ENCODE data around the gene MDM2. TPM values are rescaled to one million over a fixed set of nuclear protein-coding genes. Genes with fewer than 3 reads are reported as not detected.
A peak's percentile ranks its signal among the peaks of the same experiment; 100 is the strongest.

MDM2 gene
- total and polyA plus RNA-seq, 2 of the 13 experiments (the other 11 are each of a cell fraction or from before 2014, with no cell fraction given): 29.3 to 314 TPM

- TF ChIP-seq ZNF280B (CRISPR knock-in tag; IDR thresholded peaks at IDR 0.05; ENCODE audit: borderline replicate concordance) (no peak), MNT (IDR thresholded peaks at IDR 0.05) (0 out of 2 replicates have a peak, but pooled peaks have one; percentile 18), IRX3 (CRISPR knock-in tag; IDR thresholded peaks at IDR 0.05; ENCODE audit: borderline replicate concordance, low read depth) (0 out of 2 replicates have a peak, but pooled peaks have one; percentile 19), HNRNPUL1 (IDR thresholded peaks at IDR 0.05; ENCODE audit: low read depth, low read length) (no peak), NFATC3 (CRISPR knock-in tag; IDR thresholded peaks at IDR 0.05) (no peak), FOSL1 (CRISPR knock-in tag; IDR thresholded peaks at IDR 0.05; ENCODE audit: borderline replicate concordance) (no peak), HMG20B (CRISPR knock-in tag; conservative IDR thresholded peaks at IDR 0.05) (0 out of 2 replicates have a peak, but pooled peaks have one; percentile 28), ZBTB26 (CRISPR knock-in tag; IDR thresholded peaks at IDR 0.05; ENCODE audit: borderline replicate concordance) (no peak), ZNF318 (CRISPR knock-in tag; IDR thresholded peaks at IDR 0.05) (no peak; the same call in none of the 2 replicates), ELF3 (CRISPR knock-in tag; IDR thresholded peaks at IDR 0.05) (no peak; the same call in 1 of the 2 replicates), ZFP41 (CRISPR knock-in tag; IDR thresholded peaks at IDR 0.05; ENCODE audit: borderline replicate concordance) (no peak), ZSCAN12 (CRISPR knock-in tag; IDR thresholded peaks at IDR 0.05) (no peak), CCAR2 (optimal IDR thresholded peaks at IDR 0.05; ENCODE audit: low read depth, low read length) (no peak), ZNF766 (CRISPR knock-in tag; IDR thresholded peaks at IDR 0.05; ENCODE audit: borderline replicate concordance) (no peak), SOX5 (CRISPR knock-in tag; IDR thresholded peaks at IDR 0.05; ENCODE audit: borderline replicate concordance) (peak; percentile 63; the same call in 1 of the 2 replicates), PTBP1 (IDR thresholded peaks at IDR 0.05; ENCODE audit: low read depth, low read length, poor library complexity, severe bottlenecking) (no peak)
Observed at GRCh38 chr12:68808388-68809189, 612 bp downstream of the MDM2 start (continued).

All from HepG2 (cell line).